MCF 10A (cell line): Measurements from ENCODE around the gene SLC38A2. TPM values are rescaled to one million over a fixed set of nuclear protein-coding genes. Genes with fewer than 3 reads are reported as not detected.
"Not testable (repeated sequence)": the region's sequence is repeated elsewhere in the genome, so short reads cannot be mapped to it uniquely, and the experiment has no call there.

ENCODE experiments used
- BruUV-seq: library from RNA; stranded (reverse); fragments of 400-500 nt; replicated peaks from 2 replicates; lab custom pipeline; 2021; lab: Mats Ljungman, UMichigan
- CTCF ChIA-PET: fragments of 300-600 bp; sonication (Branson Sonifier 250); formaldehyde crosslinking; extraction: SDS; loops from one replicate; lab custom pipeline; 2021; ENCODE audit warnings: antibody characterized with exemption, inconsistent platforms; lab: Yijun Ruan, JAX
- POLR2A ChIA-PET: fragments of 300-600, 350-650 bp; sonication (Branson Sonifier 250); formaldehyde crosslinking; extraction: SDS; loops from one replicate; lab custom pipeline; 2020; ENCODE audit warnings: antibody characterized with exemption, inconsistent platforms; lab: Yijun Ruan, JAX
- DNase-seq: peaks from one replicate; pipeline ENCODE4 v3.0.0-alpha.2; 2018; ENCODE audit not compliant: unreplicated experiment
- H3K27ac Mint-ChIP-seq: one replicate; pipeline ENCODE4 v1.8.0; 2022; ENCODE audit warnings: mild to moderate bottlenecking, low read depth, mixed read lengths; ENCODE audit not compliant: unreplicated experiment
- H3K27me3 Mint-ChIP-seq: one replicate; pipeline ENCODE4 v1.8.0; 2022; ENCODE audit warnings: mixed read lengths; ENCODE audit not compliant: insufficient read depth, unreplicated experiment
- H3K36me3 Mint-ChIP-seq: one replicate; pipeline ENCODE4 v1.8.0; 2022; ENCODE audit warnings: mild to moderate bottlenecking, moderate library complexity, mixed read lengths; ENCODE audit not compliant: insufficient read depth, unreplicated experiment
- H3K4me1 Mint-ChIP-seq: one replicate; pipeline ENCODE4 v1.8.0; 2022; ENCODE audit warnings: mixed read lengths; ENCODE audit not compliant: insufficient read depth, unreplicated experiment
- H3K4me3 Mint-ChIP-seq: one replicate; pipeline ENCODE4 v1.8.0; 2022; ENCODE audit warnings: mild to moderate bottlenecking, moderate library complexity, mixed read lengths; ENCODE audit not compliant: unreplicated experiment
- H3K9me3 Mint-ChIP-seq: one replicate; pipeline ENCODE4 v1.8.0; 2022; ENCODE audit warnings: mixed read lengths; ENCODE audit not compliant: unreplicated experiment
- CTCF ChIP-seq: fragments of 200-600 bp; IDR thresholded peaks from one replicate; pipeline ENCODE4 v1.8.0; 2022; ENCODE audit warnings: antibody characterized with exemption, mild to moderate bottlenecking; ENCODE audit not compliant: unreplicated experiment
- intact Hi-C: fragments of 100-400 bp; cut with micrococcal nuclease; formaldehyde crosslinking; loops from 2 replicates; pipeline ENCODE4 v1.14.1; 2022
- total RNA-seq: library from RNA; stranded (reverse); gene quantifications from 2 replicates; pipeline ENCODE4 v1.2.3, GENCODE V29; 2022

Gene SLC38A2
- total RNA-seq, 1 experiment from 2014 or later = 1,070 TPM

DNA sequence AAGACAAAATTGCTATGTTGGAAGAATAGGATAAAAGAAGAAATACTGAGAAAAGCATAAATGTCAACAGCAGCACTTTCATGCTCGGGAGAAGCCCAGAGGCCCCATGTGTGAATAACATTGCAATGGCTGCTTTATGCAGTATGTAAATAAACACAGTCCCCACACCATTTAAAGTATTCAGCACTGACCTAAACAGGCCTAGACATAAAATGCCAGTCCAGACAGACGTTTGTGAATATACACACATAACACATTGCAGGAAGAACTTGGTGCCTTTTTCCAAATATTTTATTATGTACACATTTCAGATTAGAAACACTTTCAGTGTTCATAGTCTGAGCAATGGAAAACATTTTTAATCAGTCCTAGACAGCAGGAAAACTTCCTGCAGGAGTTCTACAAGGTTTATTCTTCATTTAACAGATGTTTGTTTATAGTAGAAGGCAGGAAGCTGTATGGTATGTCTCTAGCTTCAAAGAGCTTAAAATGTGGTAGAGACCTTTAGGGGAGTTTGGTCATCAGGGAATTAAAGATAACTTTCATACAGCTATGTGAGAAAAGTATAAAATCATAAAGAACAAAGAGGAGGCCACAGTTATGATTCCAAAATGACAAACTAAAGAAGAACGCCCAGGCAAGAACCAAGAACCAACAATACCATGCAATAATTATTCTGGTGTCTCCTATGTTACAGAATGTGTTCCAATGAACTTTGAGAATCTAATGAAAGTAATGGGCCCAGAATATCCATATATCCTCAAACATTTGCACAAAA, 30.6 kb upstream of the SLC38A2 start:
- intact Hi-C loops = no loop called here
- CTCF ChIA-PET = interaction anchor here (0.8 kb wide), 1 partner anchor 19 kb away, joined by 3 read pairs; no protein-coding TSS in a partner anchor
- POLR2A ChIA-PET = interaction anchor here (0.8 to 6.3 kb wide), 19 partner anchors 12 to 261 kb away, joined by 3 to 57 read pairs (median 9); partner anchors contain the start of genes SLC38A1 and SLC38A2

DNA sequence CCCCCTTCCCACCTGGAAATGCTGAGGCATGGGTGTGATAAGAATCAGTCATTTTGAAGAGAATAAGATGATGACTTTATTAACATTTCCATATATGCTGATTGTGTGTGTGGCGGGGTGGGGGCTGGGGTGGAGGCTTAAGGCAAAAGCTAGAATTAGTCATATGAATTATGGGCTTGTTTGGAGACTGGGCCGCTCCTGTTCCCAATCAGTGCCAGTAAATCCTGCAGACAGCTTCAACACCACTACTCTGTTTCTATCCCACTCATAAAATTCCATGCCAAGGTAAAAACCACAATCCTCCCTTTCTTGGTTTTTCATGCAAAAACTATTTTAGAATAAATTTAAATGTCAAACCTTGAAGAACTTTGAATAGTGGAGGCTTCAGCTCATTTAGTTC, 29.9 kb upstream of the SLC38A2 start:
- Mint-ChIP-seq H3K27me3 (no peaks in the 10 kb centered on the region), H3K36me3 (no peaks in the 10 kb centered on the region), H3K4me3 (peak overlapping the region; percentile 24), H3K4me1 (peaks cover 51% of the 10 kb centered on the region), H3K27ac (peak overlapping the region; percentile 86), H3K9me3 (no peaks in the 10 kb centered on the region)
- ChIA-PET CTCF (interaction anchor here (0.6 to 1.4 kb wide), 4 partner anchors 13 to 274 kb away, joined by 3 read pairs; no protein-coding TSS in a partner anchor), POLR2A (interaction anchor here (0.6 to 6.3 kb wide), 20 partner anchors 11 to 587 kb away, joined by 3 to 57 read pairs (median 8); partner anchors contain the start of gene SLC38A2)
- no peak for TF ChIP-seq CTCF
- DNase-seq = peak; percentile 70
- BruUV-seq = no TSS peak
- intact Hi-C loops = no loop called here

More for the DNA sequence above, 30.6 kb upstream of the SLC38A2 start:
- Mint-ChIP-seq H3K36me3 (no peaks in the 10 kb centered on the region), H3K27ac (peak overlapping the region; percentile 86), H3K4me3 (peak overlapping the region; percentile 24), H3K4me1 (peaks cover 55% of the 10 kb centered on the region), H3K27me3 (no peaks in the 10 kb centered on the region), H3K9me3 (no peaks in the 10 kb centered on the region)
- BruUV-seq = no TSS peak
- no peak for DNase-seq
- no peak for TF ChIP-seq CTCF

- BruUV-seq = no TSS peak
- H3K4me1 Mint-ChIP-seq = peaks cover 48% of the 10 kb centered on the region
- H3K27me3 Mint-ChIP-seq = no peaks in the 10 kb centered on the region
- POLR2A ChIA-PET = interaction anchor here (1.0 to 6.3 kb wide), 15 partner anchors 10 to 262 kb away, joined by 3 to 57 read pairs (median 11); partner anchors contain the start of gene SLC38A2
- peak; percentile 19 for TF ChIP-seq CTCF
- H3K4me3 Mint-ChIP-seq = no peak overlapping the region
- CTCF ChIA-PET = interaction anchor here (1.0 to 1.4 kb wide), 5 partner anchors 9 to 275 kb away, joined by 3 to 4 read pairs (median 3); no protein-coding TSS in a partner anchor
- no peaks in the 10 kb centered on the region for H3K36me3 Mint-ChIP-seq
- DNase-seq = peak; percentile 49
- intact Hi-C loops = no loop called here
- H3K9me3 Mint-ChIP-seq = no peaks in the 10 kb centered on the region
- peak overlapping the region; percentile 86 for H3K27ac Mint-ChIP-seq
These were observed 29.1 kb upstream of the SLC38A2 start for GRCh38 chr12:46401662-46402061.

GRCh38 chr12:46400406-46400805, 27.8 kb upstream of the SLC38A2 start:
- ChIA-PET POLR2A (interaction anchor here (0.6 to 6.3 kb wide), 5 partner anchors 9 to 277 kb away, joined by 3 to 57 read pairs (median 3); no protein-coding TSS in a partner anchor), CTCF (no interaction called here)
- no peak overlapping the region for H3K4me3 Mint-ChIP-seq
- no peaks in the 10 kb centered on the region for H3K36me3 Mint-ChIP-seq
- no peaks in the 10 kb centered on the region for H3K9me3 Mint-ChIP-seq
- BruUV-seq = TSS peak; percentile 12
- peaks cover 43% of the 10 kb centered on the region for H3K4me1 Mint-ChIP-seq
- H3K27ac Mint-ChIP-seq = peak overlapping the region; percentile 5
- H3K27me3 Mint-ChIP-seq = no peaks in the 10 kb centered on the region
- TF ChIP-seq CTCF = no peak
- intact Hi-C loops = no loop called here
- DNase-seq = no peak

- BruUV-seq, H3K27me3 Mint-ChIP-seq, intact Hi-C loops, H3K27ac Mint-ChIP-seq, H3K36me3 Mint-ChIP-seq, DNase-seq, H3K4me3 Mint-ChIP-seq, H3K9me3 Mint-ChIP-seq: not testable (repeated sequence)
- peaks cover 39% of the 10 kb centered on the region for H3K4me1 Mint-ChIP-seq
- CTCF ChIA-PET = interaction anchor here (0.6 kb wide), 1 partner anchor 347 kb away, joined by 4 read pairs; no protein-coding TSS in a partner anchor
- POLR2A ChIA-PET = interaction anchor here (0.7 to 6.3 kb wide), 5 partner anchors 8 to 245 kb away, joined by 3 to 43 read pairs (median 3); no protein-coding TSS in a partner anchor
These were observed 27.1 kb upstream of the SLC38A2 start for GRCh38 chr12:46399461-46400248.
